H1 (cell line): ENCODE data around the gene TMX3. TPM values are rescaled to one million over a fixed set of nuclear protein-coding genes. Genes with fewer than 3 reads are reported as not detected.

Source experiments
- CTCF ChIA-PET: fragments of 300-600 bp; sonication (Branson Sonifier 250); formaldehyde crosslinking; loops from one replicate; lab custom pipeline; 2021; ENCODE audit not compliant: partially characterized antibody; lab: Charles Lee
- POLR2A ChIA-PET: fragments of 300-600 bp; sonication (Branson Sonifier 250); formaldehyde crosslinking; loops from one replicate; lab custom pipeline; 2021; ENCODE audit warnings: inconsistent platforms; ENCODE audit not compliant: partially characterized antibody; lab: Charles Lee
- DNase-seq, 2 experiments: peaks; one replicate each; pipeline versions ENCODE4 v3.0.0 to v3.0.0-alpha.2; 2010 to 2022; ENCODE audit warnings: low spot score in 2 of 2, low read depth in 1 of 2, mixed read lengths in 1 of 2
- FAIRE-seq: peaks from 2 replicates; lab custom pipeline; 2011; peaks lifted over from hg19 to GRCh38; lab: Jason Lieb, UNC
- H2AFZ ChIP-seq: 2 replicates; pipeline ENCODE4 v1.8.1; 2012; ENCODE audit warnings: low read length, inconsistent platforms
- H2AK5ac ChIP-seq: 2 replicates; pipeline ENCODE4 v1.6.1; 2013; ENCODE audit warnings: low read depth, low read length
- H2BK120ac ChIP-seq: replicated peaks from 2 replicates; pipeline ENCODE3; 2013; ENCODE audit warnings: low read depth, low read length, inconsistent platforms
- H2BK12ac ChIP-seq: 2 replicates; pipeline ENCODE4 v1.6.1; 2013; ENCODE audit warnings: low read depth, low read length
- H2BK15ac ChIP-seq: 2 replicates; pipeline ENCODE4 v1.6.1; 2013; ENCODE audit warnings: low read length
- H2BK20ac ChIP-seq: 2 replicates; pipeline ENCODE4 v1.6.1; 2013; ENCODE audit warnings: low read length
- H2BK5ac ChIP-seq: 2 replicates; pipeline ENCODE4 v1.6.1; 2013; ENCODE audit warnings: low read depth, low read length
- H3K14ac ChIP-seq: 2 replicates; pipeline ENCODE4 v1.6.1; 2013; ENCODE audit warnings: inconsistent platforms; ENCODE audit not compliant: insufficient read length
- H3K18ac ChIP-seq: 2 replicates; pipeline ENCODE4 v1.6.1; 2013; ENCODE audit warnings: low read length; ENCODE audit errors: extremely low read depth
- H3K23ac ChIP-seq: 2 replicates; pipeline ENCODE4 v1.6.1; 2013; ENCODE audit warnings: inconsistent platforms; ENCODE audit not compliant: insufficient read length
- H3K23me2 ChIP-seq: 2 replicates; pipeline ENCODE4 v1.6.1; 2013; ENCODE audit warnings: low read depth, low read length
- H3K27ac ChIP-seq: 2 replicates; pipeline ENCODE4 v1.6.1; 2011; ENCODE audit warnings: low read depth, low read length, inconsistent platforms
- H3K27me3 ChIP-seq, 4 experiments: replicated peaks in 1 of 4; 1 replicate in 1 of 4; 2 replicates in 3 of 4; pipeline versions ENCODE4 v1.6.1 to v1.8.1; 2011 to 2013; ENCODE audit warnings: low read length in 3 of 4, mild to moderate bottlenecking in 3 of 4, inconsistent platforms in 2 of 4, mixed read lengths in 2 of 4, moderate library complexity in 1 of 4; ENCODE audit not compliant: control insufficient read depth in 3 of 4, insufficient read depth in 3 of 4; ENCODE audit errors: extremely low read depth in 1 of 4
- H3K36me3 ChIP-seq, 4 experiments: 2 replicates each; pipeline versions ENCODE4 v1.6.1 to v1.8.1; 2011 to 2013; ENCODE audit warnings: mild to moderate bottlenecking in 4 of 4, low read length in 3 of 4, moderate library complexity in 2 of 4, control low read depth in 1 of 4, inconsistent platforms in 1 of 4; ENCODE audit not compliant: insufficient read depth in 4 of 4, control insufficient read depth in 2 of 4
- H3K4ac ChIP-seq: replicated peaks from 2 replicates; pipeline ENCODE3; 2013; ENCODE audit warnings: low read length, low read depth, mixed read lengths, inconsistent platforms; ENCODE audit not compliant: insufficient read length
- H3K4me1 ChIP-seq, 4 experiments: replicated peaks in 1 of 4; 1 replicate in 1 of 4; 2 replicates in 3 of 4; pipeline versions ENCODE4 v1.6.1 to v1.8.1; 2011 to 2013; ENCODE audit warnings: low read length in 3 of 4, inconsistent platforms in 2 of 4, mixed read lengths in 1 of 4; ENCODE audit not compliant: insufficient read depth in 4 of 4, control insufficient read depth in 3 of 4
- H3K4me2 ChIP-seq, 2 experiments: 2 replicates each; pipeline versions ENCODE4 v1.6.1 to v1.8.1; 2011 to 2013; ENCODE audit warnings: low read depth in 2 of 2, low read length in 2 of 2, control low read depth in 1 of 2, inconsistent platforms in 1 of 2, mild to moderate bottlenecking in 1 of 2; ENCODE audit not compliant: insufficient read depth in 1 of 2
- H3K4me3 ChIP-seq, 4 experiments: fragments of 200-600, 300-600 bp in 1 of 4; sonication (generic), shearing (Covaris generic), sonication (Bioruptor Twin) in 1 of 4; 2 replicates each; pipeline versions ENCODE4 v1.5.1 to v1.8.1; 2011 to 2016; ENCODE audit warnings: low read length in 4 of 4, low read depth in 3 of 4, control low read depth in 2 of 4, inconsistent platforms in 2 of 4, mild to moderate bottlenecking in 2 of 4, mixed read lengths in 1 of 4, moderate library complexity in 1 of 4; ENCODE audit not compliant: insufficient read depth in 2 of 4; ENCODE audit errors: extremely low read depth in 1 of 4
- H3K56ac ChIP-seq: replicated peaks from 2 replicates; pipeline ENCODE3; 2013; ENCODE audit warnings: low read depth, mild to moderate bottlenecking, mixed read lengths, low read length, inconsistent platforms; ENCODE audit not compliant: insufficient read length
- H3K79me1 ChIP-seq: 2 replicates; pipeline ENCODE4 v1.6.1; 2013; ENCODE audit warnings: low read depth, low read length, control low read depth
- H3K79me2 ChIP-seq, 2 experiments: 2 replicates each; pipeline versions ENCODE4 v1.6.1 to v1.8.1; 2012 to 2013; ENCODE audit warnings: low read length in 2 of 2, mild to moderate bottlenecking in 2 of 2, inconsistent platforms in 1 of 2; ENCODE audit not compliant: insufficient read depth in 2 of 2, control insufficient read depth in 1 of 2
- H3K9ac ChIP-seq, 4 experiments: replicated peaks in 1 of 4; 1 replicate in 1 of 4; 2 replicates in 3 of 4; pipeline versions ENCODE4 v1.6.1 to v1.8.1; 2011 to 2013; ENCODE audit warnings: low read depth in 3 of 4, low read length in 3 of 4, control low read depth in 2 of 4, mild to moderate bottlenecking in 2 of 4, moderate library complexity in 2 of 4, inconsistent platforms in 1 of 4; ENCODE audit errors: extremely low read depth in 1 of 4
- H3K9me3 ChIP-seq, 2 experiments: 2 replicates each; pipeline versions ENCODE4 v1.6.1 to v1.8.1; 2012 to 2013; ENCODE audit warnings: mild to moderate bottlenecking in 2 of 2, moderate library complexity in 2 of 2, control low read depth in 1 of 2, inconsistent platforms in 1 of 2, low read depth in 1 of 2, low read length in 1 of 2, mixed read lengths in 1 of 2; ENCODE audit not compliant: insufficient read depth in 2 of 2
- H4K20me1 ChIP-seq, 2 experiments: replicated peaks in 1 of 2; 2 replicates each; pipeline versions ENCODE3 to v1.8.1; 2011 to 2013; ENCODE audit warnings: inconsistent platforms in 2 of 2, low read length in 2 of 2, mild to moderate bottlenecking in 1 of 2; ENCODE audit not compliant: insufficient read depth in 2 of 2, control insufficient read depth in 1 of 2
- H4K5ac ChIP-seq: 2 replicates; pipeline ENCODE4 v1.6.1; 2013; ENCODE audit warnings: low read length, low read depth, mixed read lengths, inconsistent platforms; ENCODE audit not compliant: insufficient read length
- H4K8ac ChIP-seq: 2 replicates; pipeline ENCODE4 v1.8.0; 2013; ENCODE audit warnings: mild to moderate bottlenecking, moderate library complexity, low read length, inconsistent platforms; ENCODE audit not compliant: insufficient read depth; ENCODE audit errors: extremely low read depth
- H4K91ac ChIP-seq: replicated peaks from 2 replicates; pipeline ENCODE3; 2013; ENCODE audit warnings: low read length, mixed read lengths, inconsistent platforms; ENCODE audit not compliant: insufficient read length
- ATF2 ChIP-seq: IDR thresholded peaks from 2 replicates; pipeline ENCODE4 v1.6.1; 2012; ENCODE audit warnings: low read length, inconsistent platforms
- BACH1 ChIP-seq: IDR thresholded peaks from 2 replicates; pipeline ENCODE4 v1.6.1; 2012; ENCODE audit warnings: low read length, improper control_type of control experiment
- EP300 ChIP-seq, 2 experiments: IDR thresholded peaks; 1 replicate in 1 of 2; 2 replicates in 1 of 2; pipeline ENCODE4 v1.6.1; 2011 to 2012; ENCODE audit warnings: low read depth in 2 of 2, low read length in 2 of 2, mild to moderate bottlenecking in 2 of 2, borderline replicate concordance in 1 of 2, inconsistent platforms in 1 of 2, moderate library complexity in 1 of 2
- HDAC6 ChIP-seq: IDR thresholded peaks from one replicate; pipeline ENCODE4 v1.7.1; 2012; ENCODE audit warnings: low read depth, mild to moderate bottlenecking, inconsistent platforms, low read length, moderate library complexity
- PHF8 ChIP-seq: fragments of 200-600 bp; sonication (generic); conservative IDR thresholded peaks from 2 replicates; pipeline ENCODE4 v1.7.1; 2012; ENCODE audit warnings: low read depth, mild to moderate bottlenecking, inconsistent platforms, low read length, moderate library complexity
- ZNF274 ChIP-seq: IDR thresholded peaks from 2 replicates; pipeline ENCODE4 v1.7.0; 2012; ENCODE audit warnings: low read length, borderline replicate concordance; ENCODE audit errors: extremely low read depth
- WGBS, 2 experiments: shearing (Covaris generic) in 1 of 2; methylation state at CpG; one replicate each; pipeline versions ENCODE4 v1.1.6 to v1.1.7; 2013 to 2015; ENCODE audit warnings: low lambda C conversion rate in 2 of 2, mixed read lengths in 2 of 2, inconsistent platforms in 1 of 2, low coverage in 1 of 2, missing lambda C conversion rate in 1 of 2; ENCODE audit not compliant: insufficient replicate concordance in 2 of 2, insufficient coverage in 1 of 2, insufficient read length in 1 of 2; ENCODE audit errors: extremely low coverage in 1 of 2, missing lambda C conversion rate in 1 of 2; 5-methylcytosine and 5-hydroxymethylcytosine counted together
- polyA plus RNA-seq, 7 experiments: library from polyadenylated mRNA; depleted of rRNA in 3 of 7; stranded (reverse) in 5 of 7; unstranded in 2 of 7; fragments of >200 nt in 5 of 7; fragments of 200-250 nt in 2 of 7; gene quantifications; 1 replicate in 5 of 7; 2 replicates in 1 of 7; 4 replicates in 1 of 7; pipeline versions ENCODE4 v1.2.1 to v1.2.3, GENCODE V29; 2011 to 2013; ENCODE audit warnings: missing spikeins in 2 of 7, mixed read lengths in 2 of 7
- total RNA-seq: library from RNA; stranded (reverse); fragmentation: NEBNext Ultra II Directional; extraction: Animal tissue kit (Norgen Biotek cat#: 25700); gene quantifications from 2 replicates; pipeline ENCODE4 v1.2.1, GENCODE V29; 2021

TMX3 gene
- total and polyA plus RNA-seq, 2 of the 8 experiments (the other 6 are each of a cell fraction or from before 2014, with no cell fraction given): 12.6 to 29.0 TPM

GRCh38 chr18:68701353-68701752 lies 13.6 kb downstream of the TMX3 start:
- no peak overlapping the region for H2BK15ac ChIP-seq
- POLR2A ChIA-PET: interaction anchor here (1.4 kb wide), 1 partner anchor 13 kb away, joined by 3 read pairs; no protein-coding TSS in a partner anchor
- no peak for TF ChIP-seq HDAC6
- no peak for TF ChIP-seq ZNF274
- TF ChIP-seq ATF2: no peak
- TF ChIP-seq BACH1: no peak
- no peak for TF ChIP-seq PHF8
- TF ChIP-seq EP300 (IDR thresholded peaks at IDR 0.05; ENCODE audit: borderline replicate concordance in 1 of 2, low read depth in 2 of 2, low read length in 2 of 2): no peak

More at GRCh38 chr18:68701353-68701752, 13.6 kb downstream of the TMX3 start:
- no peaks in the 10 kb centered on the region for H3K9me3 ChIP-seq
- H3K36me3 ChIP-seq: peaks cover 0 to 36% (median 7%) of the 10 kb centered on the region in 4 experiments; a peak in 7 of 8 replicates
- no peaks in the 10 kb centered on the region; the same call in 1 of the 2 replicates for H3K79me1 ChIP-seq
- H4K5ac ChIP-seq: no peak overlapping the region
- no peak overlapping the region for H3K23ac ChIP-seq
- H3K9ac ChIP-seq: no peak overlapping the region
- 91% methylated on average over 4 of the region's 4 CpGs; no CpG with 5 or more reads in 1 of the 2 experiments for WGBS, 2 experiments
- H2BK5ac ChIP-seq: no peak overlapping the region
- H2AK5ac ChIP-seq: no peak overlapping the region
- H3K14ac ChIP-seq: no peak overlapping the region
- H4K20me1 ChIP-seq: no peaks in the 10 kb centered on the region
- H2BK120ac ChIP-seq: no peak overlapping the region
- no peaks in the 10 kb centered on the region for H3K27me3 ChIP-seq
- H3K4ac ChIP-seq: no peak overlapping the region
- no peak overlapping the region for H4K8ac ChIP-seq
- DNase-seq: no peak
- H3K56ac ChIP-seq: no peak overlapping the region
- H2BK20ac ChIP-seq: no peak overlapping the region
- no peak overlapping the region for H3K4me3 ChIP-seq
- H3K79me2 ChIP-seq: peaks cover 0 to 12% of the 10 kb centered on the region in 2 experiments; a peak in 2 of 4 replicates
- no peak overlapping the region for H3K4me2 ChIP-seq
- no peak overlapping the region for H3K18ac ChIP-seq
- CTCF ChIA-PET: no interaction called here
- no peak overlapping the region for H2BK12ac ChIP-seq
- H3K27ac ChIP-seq: no peak overlapping the region
- H3K23me2 ChIP-seq: no peaks in the 10 kb centered on the region
- no peak for FAIRE-seq
- H2AFZ ChIP-seq: no peak overlapping the region
- H4K91ac ChIP-seq: no peak overlapping the region
- no peaks in the 10 kb centered on the region for H3K4me1 ChIP-seq
